ENCODE data around the gene GRM8.

- TF ChIP-seq TCF4 (CRISPR knock-in tag; IDR thresholded peaks at IDR 0.05; ENCODE audit: borderline replicate concordance): no peak
- TF ChIP-seq, protein P1, sequence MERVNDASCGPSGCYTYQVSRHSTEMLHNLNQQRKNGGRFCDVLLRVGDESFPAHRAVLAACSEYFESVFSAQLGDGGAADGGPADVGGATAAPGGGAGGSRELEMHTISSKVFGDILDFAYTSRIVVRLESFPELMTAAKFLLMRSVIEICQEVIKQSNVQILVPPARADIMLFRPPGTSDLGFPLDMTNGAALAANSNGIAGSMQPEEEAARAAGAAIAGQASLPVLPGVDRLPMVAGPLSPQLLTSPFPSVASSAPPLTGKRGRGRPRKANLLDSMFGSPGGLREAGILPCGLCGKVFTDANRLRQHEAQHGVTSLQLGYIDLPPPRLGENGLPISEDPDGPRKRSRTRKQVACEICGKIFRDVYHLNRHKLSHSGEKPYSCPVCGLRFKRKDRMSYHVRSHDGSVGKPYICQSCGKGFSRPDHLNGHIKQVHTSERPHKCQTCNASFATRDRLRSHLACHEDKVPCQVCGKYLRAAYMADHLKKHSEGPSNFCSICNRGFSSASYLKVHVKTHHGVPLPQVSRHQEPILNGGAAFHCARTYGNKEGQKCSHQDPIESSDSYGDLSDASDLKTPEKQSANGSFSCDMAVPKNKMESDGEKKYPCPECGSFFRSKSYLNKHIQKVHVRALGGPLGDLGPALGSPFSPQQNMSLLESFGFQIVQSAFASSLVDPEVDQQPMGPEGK (CRISPR knock-in tag; IDR thresholded peaks at IDR 0.05; ENCODE audit: borderline replicate concordance): no peak
- TF ChIP-seq GLIS3 (CRISPR knock-in tag; IDR thresholded peaks at IDR 0.05): no peak
- no peak for TF ChIP-seq RARB (CRISPR knock-in tag; IDR thresholded peaks at IDR 0.05)
- no peak for TF ChIP-seq CREB5 (CRISPR knock-in tag; IDR thresholded peaks at IDR 0.05; ENCODE audit: low read depth)
- no peak for TF ChIP-seq ZFP30 (CRISPR knock-in tag; IDR thresholded peaks at IDR 0.05)
- TF ChIP-seq ISL1 (CRISPR knock-in tag; IDR thresholded peaks at IDR 0.05): no peak
- no peak for TF ChIP-seq ZC3H10 (CRISPR knock-in tag; IDR thresholded peaks at IDR 0.05)
- no peak for TF ChIP-seq ZNF70 (CRISPR knock-in tag; IDR thresholded peaks at IDR 0.05)
- no peak for TF ChIP-seq ESRRG (CRISPR knock-in tag; IDR thresholded peaks at IDR 0.05)
- no peak for TF ChIP-seq TOX (CRISPR knock-in tag; IDR thresholded peaks at IDR 0.05; ENCODE audit: borderline replicate concordance)
- no peak for TF ChIP-seq ZFP3 (CRISPR knock-in tag; IDR thresholded peaks at IDR 0.05)
Observed at GRCh38 chr7:126657599-126658358, 595.0 kb downstream of the GRM8 start.
